DND-41 (cell line): ENCODE results near the gene PRRX1.

Source experiments
- ATAC-seq: fragments of 200-7000 bp; cut with Tn5 transposase; 3 replicates; pipeline ENCODE4 v1.9.1; 2021; ENCODE audit warnings: low read depth; ENCODE audit not compliant: insufficient read depth
- DNase-seq: peaks from one replicate; pipeline ENCODE4 v3.0.0-alpha.2; 2020
- H2AFZ ChIP-seq: 2 replicates; pipeline ENCODE4 v1.6.0; 2012; ENCODE audit warnings: low read depth, low read length
- H3K27ac ChIP-seq: 2 replicates; pipeline ENCODE4 v1.5.1; 2012; ENCODE audit warnings: low read length, inconsistent platforms
- H3K27me3 ChIP-seq: fragments of 200-600 bp; sonication (generic); 2 replicates; pipeline ENCODE4 v1.6.0; 2012; ENCODE audit warnings: low read length, mild to moderate bottlenecking, inconsistent platforms; ENCODE audit not compliant: insufficient read depth, poor library complexity
- H3K36me3 ChIP-seq: 2 replicates; pipeline ENCODE4 v1.5.1; 2012; ENCODE audit warnings: low read length, inconsistent platforms; ENCODE audit not compliant: insufficient read depth
- H3K4me1 ChIP-seq: 2 replicates; pipeline ENCODE4 v1.5.1; 2012; ENCODE audit warnings: mild to moderate bottlenecking, low read length; ENCODE audit not compliant: insufficient read depth
- H3K4me2 ChIP-seq: 2 replicates; pipeline ENCODE4 v1.6.0; 2012; ENCODE audit warnings: mild to moderate bottlenecking, moderate library complexity, low read length, inconsistent platforms; ENCODE audit not compliant: insufficient read depth
- H3K4me3 ChIP-seq, 2 experiments: fragments of 200-600 bp in 1 of 2; shearing (Covaris generic) in 1 of 2; 2 replicates each; pipeline ENCODE4 v1.5.1; 2012 to 2016; ENCODE audit warnings: inconsistent platforms in 2 of 2, low read length in 2 of 2, mild to moderate bottlenecking in 2 of 2, low read depth in 1 of 2, moderate library complexity in 1 of 2
- H3K79me2 ChIP-seq: 2 replicates; pipeline ENCODE4 v1.6.0; 2012; ENCODE audit warnings: low read length, inconsistent platforms; ENCODE audit not compliant: insufficient read depth
- H3K9ac ChIP-seq: 2 replicates; pipeline ENCODE4 v1.6.0; 2012; ENCODE audit warnings: low read depth, mild to moderate bottlenecking, inconsistent platforms, low read length, moderate library complexity
- H3K9me3 ChIP-seq: 2 replicates; pipeline ENCODE4 v1.5.1; 2012; ENCODE audit warnings: low read length, moderate library complexity, mild to moderate bottlenecking, inconsistent platforms; ENCODE audit not compliant: insufficient read depth, severe bottlenecking
- H4K20me1 ChIP-seq: 2 replicates; pipeline ENCODE4 v1.6.0; 2012; ENCODE audit warnings: low read length; ENCODE audit not compliant: insufficient read depth
- CTCF ChIP-seq: IDR thresholded peaks from 2 replicates; pipeline ENCODE4 v1.5.1; 2012; ENCODE audit warnings: borderline replicate concordance, low read length, moderate library complexity, mild to moderate bottlenecking; ENCODE audit not compliant: poor library complexity, severe bottlenecking; ENCODE audit errors: extremely low read depth
- EZH2 ChIP-seq: IDR thresholded peaks from 3 replicates; pipeline ENCODE4 v1.6.1; 2012; ENCODE audit warnings: borderline replicate concordance, low read depth, mild to moderate bottlenecking, moderate library complexity, low read length, inconsistent platforms; ENCODE audit not compliant: severe bottlenecking

PRRX1 gene

GRCh38 chr1:170735366-170736263 lies 71.7 kb downstream of the PRRX1 start:
- no peak overlapping the region for H2AFZ ChIP-seq
- H3K36me3 ChIP-seq: no peaks in the 10 kb centered on the region
- H3K79me2 ChIP-seq: no peaks in the 10 kb centered on the region
- no peak overlapping the region for H3K4me2 ChIP-seq
- TF ChIP-seq CTCF: no peak
- TF ChIP-seq EZH2: no peak
- no peaks in the 10 kb centered on the region for H3K4me1 ChIP-seq
- ATAC-seq: no peak
- H3K9ac ChIP-seq: no peak overlapping the region
- no peaks in the 10 kb centered on the region for H3K27me3 ChIP-seq
- no peak overlapping the region for H3K27ac ChIP-seq
- H3K4me3 ChIP-seq: no peak overlapping the region
- no peak for DNase-seq
- H3K9me3 ChIP-seq: no peaks in the 10 kb centered on the region
- H4K20me1 ChIP-seq: no peaks in the 10 kb centered on the region

- H3K9me3 ChIP-seq: peaks cover 9% of the 10 kb centered on the region
- H2AFZ ChIP-seq: no peak overlapping the region
- no peak overlapping the region for H3K27ac ChIP-seq
- ATAC-seq (no peak), DNase-seq (no peak)
- H3K4me1 ChIP-seq: no peaks in the 10 kb centered on the region
- no peaks in the 10 kb centered on the region for H3K79me2 ChIP-seq
- H3K27me3 ChIP-seq: no peaks in the 10 kb centered on the region
- TF ChIP-seq CTCF: no peak
- TF ChIP-seq EZH2: no peak
- no peak overlapping the region for H3K4me3 ChIP-seq
- no peak overlapping the region for H3K9ac ChIP-seq
- H3K4me2 ChIP-seq: no peak overlapping the region
- H3K36me3 ChIP-seq: no peaks in the 10 kb centered on the region
- no peaks in the 10 kb centered on the region for H4K20me1 ChIP-seq
Measured at GRCh38 chr1:170739803-170740202, 75.9 kb downstream of the PRRX1 start.

- TF ChIP-seq CTCF: no peak
- TF ChIP-seq EZH2: no peak
- ATAC-seq: no peak
- no peak overlapping the region for H3K4me3 ChIP-seq
Measured at GRCh38 chr1:170741678-170742077, 77.7 kb downstream of the PRRX1 start.

More at GRCh38 chr1:170741678-170742077, 77.7 kb downstream of the PRRX1 start:
- Histone ChIP-seq H3K36me3 (no peaks in the 10 kb centered on the region), H2AFZ (no peak overlapping the region), H3K27ac (no peak overlapping the region), H3K79me2 (no peaks in the 10 kb centered on the region), H3K9ac (no peak overlapping the region), H3K27me3 (no peaks in the 10 kb centered on the region), H3K4me2 (no peak overlapping the region), H3K9me3 (peaks cover 9% of the 10 kb centered on the region), H4K20me1 (no peaks in the 10 kb centered on the region), H3K4me1 (no peaks in the 10 kb centered on the region)
- no peak for DNase-seq
